ENCODE results near the gene SLC20A1.

The SLC20A1 gene

DNA sequence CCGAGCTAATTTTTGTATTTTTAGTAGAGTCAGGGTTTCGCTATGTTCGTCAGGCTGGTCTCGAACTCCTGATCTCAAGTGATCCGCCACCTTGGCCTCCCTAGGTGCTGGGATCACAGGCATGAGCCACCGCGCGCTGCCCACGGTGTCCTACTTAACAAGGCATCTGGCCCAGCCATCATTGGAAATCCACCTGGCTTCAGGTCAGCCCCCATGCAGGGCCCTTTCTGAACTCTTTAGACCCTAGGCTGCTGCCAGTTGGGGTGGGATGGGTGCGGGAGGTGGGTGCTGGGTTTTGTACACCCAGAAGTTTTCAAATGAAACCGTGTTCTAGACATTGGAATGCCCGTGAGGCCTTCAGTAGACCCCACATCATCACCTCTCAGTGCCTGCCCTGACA is 48.4 kb downstream of the SLC20A1 start:
- DNase-seq (ENCODE audit: low read depth), result no peak
- TF ChIP-seq, protein P1, sequence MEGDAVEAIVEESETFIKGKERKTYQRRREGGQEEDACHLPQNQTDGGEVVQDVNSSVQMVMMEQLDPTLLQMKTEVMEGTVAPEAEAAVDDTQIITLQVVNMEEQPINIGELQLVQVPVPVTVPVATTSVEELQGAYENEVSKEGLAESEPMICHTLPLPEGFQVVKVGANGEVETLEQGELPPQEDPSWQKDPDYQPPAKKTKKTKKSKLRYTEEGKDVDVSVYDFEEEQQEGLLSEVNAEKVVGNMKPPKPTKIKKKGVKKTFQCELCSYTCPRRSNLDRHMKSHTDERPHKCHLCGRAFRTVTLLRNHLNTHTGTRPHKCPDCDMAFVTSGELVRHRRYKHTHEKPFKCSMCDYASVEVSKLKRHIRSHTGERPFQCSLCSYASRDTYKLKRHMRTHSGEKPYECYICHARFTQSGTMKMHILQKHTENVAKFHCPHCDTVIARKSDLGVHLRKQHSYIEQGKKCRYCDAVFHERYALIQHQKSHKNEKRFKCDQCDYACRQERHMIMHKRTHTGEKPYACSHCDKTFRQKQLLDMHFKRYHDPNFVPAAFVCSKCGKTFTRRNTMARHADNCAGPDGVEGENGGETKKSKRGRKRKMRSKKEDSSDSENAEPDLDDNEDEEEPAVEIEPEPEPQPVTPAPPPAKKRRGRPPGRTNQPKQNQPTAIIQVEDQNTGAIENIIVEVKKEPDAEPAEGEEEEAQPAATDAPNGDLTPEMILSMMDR (IDR thresholded peaks at IDR 0.05; ENCODE audit: insufficient read depth, low read depth, low read length, missing control alignments), result no peak
- H3K4me3 ChIP-seq (ENCODE audit: low read depth, low read length), result no peak overlapping the region

DNA sequence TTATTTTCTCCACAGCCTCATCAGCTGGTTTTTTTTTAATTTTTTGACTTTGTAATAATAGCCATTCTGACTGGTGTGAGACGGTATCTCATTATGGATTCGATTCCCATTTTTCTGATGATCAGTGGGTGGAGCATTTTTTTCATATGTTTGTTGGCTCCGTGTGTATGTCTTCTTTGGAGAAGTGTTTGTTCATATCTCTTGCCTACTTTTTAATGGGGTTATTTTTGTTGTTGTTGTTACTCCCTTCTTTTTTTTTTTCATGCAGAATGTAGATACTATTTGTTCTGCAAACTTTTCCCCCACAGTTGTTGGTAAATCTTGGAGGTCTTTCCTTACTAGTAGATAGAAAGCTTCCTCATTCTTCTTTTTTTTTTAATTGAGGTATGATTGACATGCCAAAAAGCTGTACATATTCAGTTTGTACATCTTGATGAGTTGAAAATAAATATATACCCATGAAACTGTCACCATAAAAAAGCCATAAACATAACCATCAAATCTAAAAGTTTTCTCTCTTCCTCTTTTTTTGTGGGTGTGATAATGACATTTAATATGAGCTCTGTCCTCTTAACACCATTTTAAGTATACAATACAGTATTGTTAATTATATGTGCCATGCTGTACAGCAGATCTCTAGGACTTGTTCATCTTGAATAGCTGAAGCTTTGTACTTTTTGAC is 53.2 kb downstream of the SLC20A1 start:
- H3K4me3 ChIP-seq (ENCODE audit: low read depth, low read length), result no peak overlapping the region
- DNase-seq (ENCODE audit: low read depth), result no peak
- TF ChIP-seq, protein P1 (IDR thresholded peaks at IDR 0.05; ENCODE audit: insufficient read depth, low read depth, low read length, missing control alignments), result no peak

DNA sequence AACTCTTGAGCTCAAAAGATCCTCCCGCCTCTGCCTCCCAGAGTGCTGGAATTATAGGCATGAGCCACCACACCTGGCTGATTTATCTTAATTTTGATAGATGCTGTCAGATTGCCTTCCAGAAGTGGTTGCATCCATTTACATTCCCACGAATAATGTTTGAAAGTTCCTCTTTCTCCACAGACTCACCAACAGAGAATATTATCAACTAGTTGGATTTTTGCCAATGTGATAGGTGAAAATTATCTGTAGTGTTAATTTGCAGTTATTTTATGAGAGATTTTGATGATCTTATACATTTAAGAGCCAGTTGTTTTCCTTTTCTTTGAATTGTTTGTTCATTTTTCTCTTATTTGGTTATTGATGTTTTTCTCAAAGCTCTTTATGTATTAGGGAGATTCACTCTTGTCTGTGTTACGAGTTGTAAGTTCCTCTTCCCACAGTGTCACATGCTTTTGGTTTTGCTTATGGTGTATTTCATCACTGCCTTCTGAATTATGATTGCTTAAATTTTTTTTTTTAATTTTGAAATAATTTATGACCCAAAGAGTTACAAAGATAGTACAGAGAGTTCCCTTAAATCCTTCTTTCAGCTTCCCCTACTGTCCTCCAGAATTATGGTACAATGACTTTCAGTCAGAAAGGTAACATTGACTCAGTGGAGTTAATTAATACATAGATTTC is 54.4 kb downstream of the SLC20A1 start:
- H3K4me3 ChIP-seq (ENCODE audit: low read depth, low read length), result no peak overlapping the region
- TF ChIP-seq, protein P1 (IDR thresholded peaks at IDR 0.05; ENCODE audit: insufficient read depth, low read depth, low read length, missing control alignments), result no peak
- no peak for DNase-seq (ENCODE audit: low read depth)

DNA sequence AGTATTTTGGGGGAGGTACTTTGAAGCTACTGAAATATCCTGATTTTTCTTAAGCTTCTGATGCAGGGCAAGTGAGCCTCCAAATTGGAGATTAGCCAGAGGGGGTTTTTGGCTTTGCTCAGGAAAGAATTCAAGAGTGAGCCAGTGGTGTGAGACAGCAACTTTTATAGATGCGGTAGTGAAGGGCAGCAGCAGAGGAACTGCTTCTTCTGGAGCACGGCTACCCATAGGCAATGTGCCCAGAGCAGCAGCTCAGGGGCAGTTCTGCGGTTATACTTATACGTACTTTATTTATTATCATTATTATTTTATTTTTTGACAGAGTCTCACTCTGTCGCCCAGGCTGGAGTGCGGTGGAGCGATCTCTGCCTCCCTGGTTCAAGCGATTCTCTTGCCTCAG is 55.3 kb downstream of the SLC20A1 start:
- no peak overlapping the region for H3K4me3 ChIP-seq (ENCODE audit: low read depth, low read length)
- TF ChIP-seq, protein P1 (IDR thresholded peaks at IDR 0.05; ENCODE audit: insufficient read depth, low read depth, low read length, missing control alignments), result no peak
- DNase-seq (ENCODE audit: low read depth), result no peak

DNA sequence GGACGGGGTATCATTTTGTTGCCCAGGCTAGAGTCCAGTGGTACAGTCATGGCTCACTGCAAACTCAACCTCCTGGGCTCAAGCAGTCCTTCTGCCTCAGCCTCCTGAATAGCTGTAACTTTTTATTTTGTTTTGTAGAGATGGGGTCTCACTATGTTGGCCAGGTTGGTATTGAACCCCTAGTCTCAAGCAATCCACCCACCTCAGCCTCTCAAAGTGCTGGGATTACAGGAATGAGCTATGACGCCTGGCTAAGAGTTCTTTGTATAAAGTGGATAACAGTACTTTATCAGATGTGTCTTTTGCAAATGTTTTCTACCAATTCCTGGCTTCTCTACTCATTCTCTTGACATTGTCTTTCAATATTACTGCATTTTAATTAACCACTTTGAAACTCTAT is 57.9 kb downstream of the SLC20A1 start:
- TF ChIP-seq, protein P1 (IDR thresholded peaks at IDR 0.05; ENCODE audit: insufficient read depth, low read depth, low read length, missing control alignments), result no peak
- no peak for DNase-seq (ENCODE audit: low read depth)

DNA sequence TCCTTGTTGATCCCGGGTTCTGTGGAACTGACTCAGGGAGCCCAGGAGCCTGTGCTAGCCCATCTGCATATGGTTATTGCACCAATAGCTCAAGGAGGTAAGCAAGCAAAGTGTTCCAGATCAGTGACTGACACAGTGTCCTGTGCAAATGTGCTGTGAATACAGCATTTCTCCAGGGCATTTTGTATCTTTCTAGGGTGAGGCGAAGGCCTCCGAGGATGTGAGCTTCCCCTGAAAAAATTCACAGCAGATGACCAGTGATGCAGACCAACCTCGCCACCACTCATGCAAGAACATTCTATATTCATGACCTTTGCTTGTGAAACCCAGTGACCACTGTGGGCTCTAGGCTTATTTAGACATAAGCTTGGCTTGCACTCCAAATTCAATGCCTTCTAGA is 59.8 kb downstream of the SLC20A1 start:
- no peak for DNase-seq (ENCODE audit: low read depth)
- no peak overlapping the region for H3K4me3 ChIP-seq (ENCODE audit: low read depth, low read length)
- TF ChIP-seq, protein P1 (IDR thresholded peaks at IDR 0.05; ENCODE audit: insufficient read depth, low read depth, low read length, missing control alignments), result no peak

More for the DNA sequence above, 57.9 kb downstream of the SLC20A1 start:
- H3K4me3 ChIP-seq (ENCODE audit: low read depth, low read length), result no peak overlapping the region
